GM21381 (cell line): ENCODE results near the gene BSN.
A peak's percentile ranks its signal among the peaks of the same experiment; 100 is the strongest.
"Not testable (repeated sequence)": the region's sequence is repeated elsewhere in the genome, so short reads cannot be mapped to it uniquely, and the experiment has no call there.

Source experiments
- ATAC-seq: cut with Tn5 transposase; IDR thresholded peaks from one replicate; pipeline ENCODE4 v1.9.1; 2021; ENCODE audit warnings: mild to moderate bottlenecking, moderate library complexity; ENCODE audit not compliant: unreplicated experiment

The BSN gene

DNA sequence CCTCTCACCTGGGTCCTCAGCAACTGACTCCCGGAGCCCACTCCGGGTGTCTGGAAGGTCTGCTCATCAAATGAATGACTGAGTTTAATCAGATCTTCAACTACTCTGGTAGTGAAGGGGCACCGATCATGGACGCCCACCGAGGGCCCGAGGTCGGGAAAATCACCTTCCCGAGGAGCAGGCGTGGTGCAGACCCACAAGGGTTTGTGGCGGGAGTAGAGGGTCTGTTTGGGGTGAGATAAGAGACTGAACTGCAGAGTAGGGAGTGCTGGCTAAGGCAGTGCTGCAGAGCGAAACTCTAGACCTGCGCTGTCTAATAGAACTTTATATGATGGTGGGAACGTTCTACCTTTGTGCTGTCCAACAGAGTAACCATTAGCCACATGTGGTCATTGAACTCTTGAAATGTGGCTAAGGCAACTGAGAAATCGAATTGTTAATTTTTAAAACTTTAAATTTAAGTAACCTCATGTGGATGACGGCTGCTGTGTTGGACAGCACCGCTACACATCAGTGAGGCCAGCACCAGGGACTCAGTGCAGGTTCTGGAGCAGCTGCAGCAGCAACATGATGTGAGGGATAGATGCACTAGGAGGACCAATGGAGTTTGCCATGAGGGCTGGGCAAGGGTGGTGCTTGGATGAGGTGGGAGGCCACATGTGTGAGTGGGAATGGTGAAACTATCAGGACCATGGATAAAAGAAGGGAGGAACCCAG, 135.8 kb downstream of the BSN start:
- ATAC-seq = peak; percentile 3

DNA sequence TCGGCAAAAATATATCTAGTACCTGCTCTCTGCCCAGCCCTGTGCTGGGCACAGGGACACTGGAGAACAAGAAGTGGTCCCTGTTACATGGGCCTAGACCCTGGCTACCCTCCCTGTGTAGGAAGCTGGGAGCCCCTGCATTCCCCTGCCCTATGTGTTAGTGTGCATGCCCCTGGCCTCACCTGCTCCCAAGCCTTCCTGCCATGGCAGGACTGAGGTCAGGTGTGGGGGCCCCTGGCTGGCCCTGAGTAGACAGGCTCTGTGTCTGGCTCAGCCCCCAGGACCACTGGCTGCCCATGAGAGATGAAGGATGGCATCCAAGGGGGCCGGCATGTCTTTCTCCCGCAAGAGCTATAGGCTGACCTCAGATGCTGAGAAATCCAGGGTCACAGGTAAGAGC, 136.6 kb downstream of the BSN start:
- ATAC-seq = not testable (repeated sequence)

DNA sequence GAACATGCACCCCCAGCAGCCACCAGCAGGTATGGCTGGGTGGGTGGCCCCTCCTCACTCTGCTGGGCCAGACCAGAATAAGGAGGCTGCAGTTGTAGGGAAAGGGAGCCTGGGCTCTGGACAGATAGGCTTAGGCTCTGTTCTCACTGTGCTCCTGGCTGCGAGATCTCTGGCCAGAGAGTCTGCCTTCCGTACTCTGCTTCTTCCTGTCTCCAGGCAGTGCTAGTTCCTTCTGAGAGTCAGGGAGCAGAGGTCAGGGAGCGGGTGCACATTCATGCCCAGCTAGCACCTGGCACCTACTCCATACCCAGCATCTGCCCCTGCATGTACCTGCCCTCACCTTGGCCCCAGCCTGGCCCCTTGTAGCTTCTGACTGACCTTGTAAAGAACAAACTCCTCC, 137.2 kb downstream of the BSN start:
- not testable (repeated sequence) for ATAC-seq

- not testable (repeated sequence) for ATAC-seq
Observed at GRCh38 chr3:49694409-49695070, 140.3 kb downstream of the BSN start.

DNA sequence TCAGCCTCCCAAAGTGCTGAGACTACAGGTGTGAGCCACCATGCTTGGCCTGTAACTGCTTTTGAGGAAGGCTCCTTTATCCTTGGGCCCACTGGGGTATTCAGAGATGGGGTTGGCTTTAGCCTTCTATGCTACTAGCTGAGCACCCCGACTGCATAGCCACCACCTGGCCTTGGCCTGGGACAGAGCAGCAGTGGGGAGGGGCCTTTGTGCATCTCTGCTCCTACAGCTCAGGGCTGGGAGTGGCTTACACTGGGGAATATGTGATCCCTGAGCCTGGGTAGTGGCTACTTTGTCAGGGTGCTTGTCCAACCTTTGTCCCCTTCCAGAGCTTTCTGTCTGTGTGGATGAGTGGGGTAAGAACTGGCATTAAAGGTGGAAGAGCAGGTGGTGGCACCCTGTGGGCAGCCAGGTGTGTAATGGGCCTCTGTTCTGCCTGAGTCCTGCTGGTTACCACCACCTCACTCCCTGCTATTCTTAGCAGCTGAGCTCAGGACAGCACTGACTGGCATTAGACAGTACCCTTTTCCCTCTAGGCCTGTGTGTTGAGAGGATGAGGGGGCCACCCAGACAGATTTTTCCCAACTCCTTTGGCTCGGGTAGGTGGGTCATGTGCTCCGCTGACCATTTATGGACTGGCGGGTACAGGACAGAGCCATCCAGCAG, 141.2 kb downstream of the BSN start:
- ATAC-seq = not testable (repeated sequence)

DNA sequence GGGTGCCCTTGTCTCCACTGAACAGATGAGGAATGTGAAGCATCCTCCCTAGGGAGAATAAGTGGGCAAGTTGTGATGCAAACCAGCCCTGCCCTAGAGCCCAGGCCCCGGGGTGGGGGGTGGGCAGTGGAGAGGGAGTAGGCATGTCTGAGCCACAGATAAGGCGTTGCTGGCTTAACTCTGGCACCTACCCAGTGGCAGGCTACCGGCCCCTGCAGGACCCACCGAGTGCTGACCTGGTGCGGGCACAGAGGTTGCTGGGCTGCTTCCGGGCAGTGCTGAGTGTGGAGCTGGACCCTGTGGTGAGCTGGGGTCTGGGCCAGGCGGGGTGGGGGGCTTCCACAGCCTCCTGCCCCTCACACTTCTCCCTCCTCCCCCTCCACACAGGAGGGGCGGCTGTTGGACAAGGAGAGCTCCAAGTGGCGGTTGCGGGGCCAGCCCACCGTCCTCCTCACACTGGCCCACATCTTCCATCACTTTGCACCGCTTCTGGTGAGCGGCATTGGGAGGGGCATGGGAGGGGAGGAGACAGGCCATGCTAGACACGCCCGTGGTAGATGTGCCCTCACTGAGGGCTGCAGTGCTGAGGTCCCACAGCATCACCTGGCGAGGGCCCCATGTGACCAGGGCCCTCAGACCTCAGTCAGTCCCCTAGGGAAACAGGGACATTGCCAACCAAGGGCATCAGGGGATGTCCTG, 145.2 kb downstream of the BSN start:
- ATAC-seq = no peak

- ATAC-seq = no peak
Observed at GRCh38 chr3:49700014-49700413, 145.7 kb downstream of the BSN start.

- ATAC-seq = no peak
Observed at GRCh38 chr3:49700453-49701128, 146.3 kb downstream of the BSN start.

DNA sequence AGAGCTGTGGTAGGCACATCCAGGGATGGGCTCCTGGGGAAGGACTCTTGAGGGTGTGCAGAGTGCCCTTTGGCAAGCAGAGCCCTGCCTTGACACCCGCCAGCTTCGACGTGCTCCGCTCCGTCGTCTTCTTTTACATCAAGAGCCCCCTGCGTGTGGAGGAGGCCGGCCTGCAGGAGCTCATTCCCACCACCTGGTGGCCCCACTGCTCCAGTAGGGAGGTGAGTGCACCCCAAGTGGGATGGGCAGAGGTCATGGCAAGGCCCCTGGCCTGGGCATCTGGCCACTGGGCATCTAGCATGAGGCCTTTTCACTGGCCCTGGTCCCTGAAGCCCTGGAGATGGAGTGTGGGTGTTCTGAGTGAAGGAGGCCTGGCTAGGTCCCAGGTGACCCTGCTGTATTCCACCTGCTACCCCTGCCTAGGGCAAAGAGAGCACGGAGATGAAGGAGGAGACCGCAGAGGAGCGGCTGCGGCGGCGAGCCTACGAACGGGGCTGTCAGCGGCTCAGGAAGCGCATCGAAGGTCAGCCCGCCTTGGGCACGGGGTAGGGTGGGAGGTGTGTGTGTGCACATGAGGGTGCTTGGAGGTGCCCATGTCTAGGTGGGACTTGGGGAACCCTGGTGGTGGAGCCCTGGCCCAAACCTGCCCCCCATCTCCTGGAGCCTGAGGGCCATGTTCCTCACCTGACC, 147.3 kb downstream of the BSN start:
- no peak for ATAC-seq

DNA sequence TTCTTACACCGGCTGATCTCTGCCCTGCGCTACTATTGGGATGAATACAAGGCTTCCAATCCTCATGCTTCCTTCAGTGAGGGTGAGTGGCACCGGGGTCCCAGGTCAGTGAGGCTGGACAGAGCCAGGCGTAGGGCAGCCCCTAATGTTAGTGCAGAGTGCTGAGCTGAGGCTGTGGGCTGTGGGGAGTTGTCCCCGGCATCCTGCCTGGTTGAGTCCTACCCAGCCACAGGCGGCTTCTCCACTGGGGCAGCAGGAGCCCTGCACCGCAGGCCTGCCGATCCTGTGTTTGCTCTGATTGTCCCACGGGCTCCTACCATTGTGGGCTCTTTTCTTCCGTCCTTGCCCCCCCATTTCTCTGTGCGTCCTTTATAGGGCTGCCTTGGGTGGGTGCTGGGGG, 148.4 kb downstream of the BSN start:
- ATAC-seq = no peak

DNA sequence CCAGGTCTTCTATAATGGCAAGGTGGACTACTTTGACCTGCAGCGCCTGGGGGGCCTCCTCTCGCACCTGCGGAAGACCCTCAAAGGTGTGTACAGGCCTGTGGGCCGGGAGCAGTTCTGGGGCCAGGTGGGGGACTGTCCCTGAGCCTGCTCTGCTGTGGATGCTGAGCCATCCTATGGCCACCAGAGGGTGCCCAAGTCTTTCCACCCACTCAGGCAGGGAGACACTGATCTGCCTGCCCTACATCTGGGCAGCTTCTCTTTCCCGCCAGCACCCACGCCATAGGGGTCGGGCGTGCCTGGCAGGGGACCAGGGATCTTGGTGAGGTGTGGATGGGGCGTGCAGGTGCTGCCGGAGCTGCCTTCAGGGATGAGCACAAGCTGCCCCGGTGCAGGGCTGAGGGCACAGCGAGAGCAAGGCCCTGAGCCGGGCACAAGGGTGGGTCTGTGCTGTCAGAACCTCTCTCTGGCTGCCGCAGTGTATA, 149.2 kb downstream of the BSN start:
- ATAC-seq = no peak

DNA sequence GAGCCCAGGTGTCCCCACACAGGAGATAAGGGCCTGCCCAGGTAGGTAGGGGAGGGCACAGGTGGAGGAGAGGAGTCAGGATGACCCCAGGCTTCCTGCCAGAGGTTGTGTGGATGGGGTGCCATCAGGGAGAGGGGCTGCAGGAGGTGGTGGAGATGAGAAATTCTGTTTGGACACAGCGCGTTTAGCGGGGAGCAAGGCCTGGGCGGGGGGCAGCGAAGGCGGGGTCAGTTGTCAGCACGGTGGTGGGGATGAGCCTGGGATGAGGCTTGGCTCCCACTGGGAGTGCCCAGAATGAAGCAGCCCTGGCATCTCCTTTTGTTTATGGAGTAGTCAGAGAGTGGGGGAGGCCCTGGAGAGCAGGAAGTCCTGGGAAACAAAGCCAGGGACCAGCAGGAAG, 149.7 kb downstream of the BSN start:
- ATAC-seq = no peak

DNA sequence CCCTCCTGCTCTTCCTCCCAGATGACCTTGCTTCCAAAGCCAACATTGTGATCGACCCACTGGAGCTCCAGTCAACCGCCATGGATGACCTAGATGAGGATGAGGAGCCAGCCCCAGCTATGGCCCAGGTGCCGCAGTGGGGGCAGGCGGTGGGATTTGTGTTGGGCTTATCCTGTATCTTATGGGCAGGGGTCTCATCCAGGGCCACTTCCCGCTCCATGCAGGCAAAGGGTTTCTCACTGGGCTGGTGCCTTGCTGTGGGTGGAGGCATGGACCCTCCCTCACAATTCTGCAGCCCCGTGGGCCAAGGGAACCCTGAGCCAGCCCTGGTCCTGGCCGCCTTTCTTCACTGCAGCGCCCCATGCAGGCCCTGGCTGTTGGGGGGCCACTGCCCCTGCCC, 150.4 kb downstream of the BSN start:
- no peak for ATAC-seq

DNA sequence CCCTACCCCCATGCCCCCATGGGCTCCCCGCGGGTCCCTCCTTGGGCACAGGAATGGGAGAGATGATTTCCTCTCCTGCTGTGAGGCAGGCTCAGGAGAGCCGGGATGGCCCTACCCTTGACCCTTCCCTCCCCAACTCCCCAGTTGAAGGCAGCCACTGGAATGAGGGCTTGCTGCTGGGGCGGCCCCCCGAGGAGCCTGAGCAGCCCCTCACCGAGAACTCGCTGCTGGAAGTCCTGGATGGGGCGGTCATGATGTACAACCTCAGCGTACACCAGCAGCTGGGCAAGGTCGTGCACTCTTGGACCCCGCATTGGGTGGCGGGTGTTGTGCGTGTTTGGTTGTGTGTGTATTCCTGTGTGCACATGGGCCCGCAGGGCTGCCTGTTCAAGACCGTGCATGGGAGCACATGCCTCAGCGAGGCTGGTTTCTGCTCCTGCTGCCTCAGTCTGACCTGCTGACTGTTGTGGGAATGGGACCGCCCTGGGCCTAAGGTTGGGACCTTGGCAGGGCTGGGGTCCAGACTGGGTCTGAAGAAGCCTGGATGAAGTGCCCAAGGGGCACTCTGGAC, 151.2 kb downstream of the BSN start:
- no peak for ATAC-seq

DNA sequence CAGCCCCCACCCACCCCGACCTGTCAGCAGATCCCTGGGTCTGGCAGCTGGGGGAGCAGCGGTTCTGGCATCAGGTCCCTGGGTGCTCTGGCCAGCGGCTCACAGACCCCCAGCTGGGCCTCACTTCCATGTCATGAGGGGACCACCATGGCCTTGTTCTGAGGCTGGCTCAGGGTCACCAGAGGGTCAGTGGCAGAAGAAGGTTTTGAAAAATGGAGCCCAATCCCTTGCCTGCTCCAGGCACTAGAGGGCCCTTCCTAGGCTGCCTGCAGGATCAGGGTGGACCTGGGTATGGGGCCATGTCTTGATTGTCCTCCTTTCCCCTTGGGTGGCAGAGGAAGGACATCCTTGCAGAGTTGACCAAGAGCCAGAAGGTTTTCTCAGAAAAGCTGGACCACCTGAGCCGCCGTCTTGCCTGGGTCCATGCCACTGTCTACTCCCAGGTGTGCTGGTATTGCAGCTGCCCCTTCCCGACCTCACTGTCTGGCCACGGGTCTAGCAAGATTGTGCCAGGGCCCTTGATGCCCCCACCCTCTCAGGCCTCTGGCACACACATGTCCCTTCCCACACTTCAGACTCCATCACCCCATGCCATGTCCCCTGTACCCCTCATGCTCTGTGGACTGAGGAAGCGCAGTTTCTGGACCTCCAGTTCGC, 152.3 kb downstream of the BSN start:
- no peak for ATAC-seq

DNA sequence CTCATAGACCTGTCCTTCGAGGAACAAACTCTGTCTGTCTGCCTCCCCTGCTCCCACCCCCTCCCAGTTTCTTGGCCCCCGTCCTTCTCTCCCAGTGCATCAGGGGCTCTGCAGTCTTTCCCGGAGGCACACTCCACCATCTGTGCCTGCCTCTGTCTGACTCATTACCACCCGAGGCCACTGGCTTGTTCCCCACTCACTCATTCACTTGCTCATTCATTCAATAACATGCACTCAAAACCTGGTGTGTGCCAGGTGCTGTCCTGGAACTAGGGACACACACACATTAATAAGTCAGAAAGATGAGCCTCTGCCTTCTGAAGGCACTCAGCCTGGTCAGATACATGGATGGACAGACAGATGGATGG, 152.8 kb downstream of the BSN start:
- ATAC-seq = no peak

DNA sequence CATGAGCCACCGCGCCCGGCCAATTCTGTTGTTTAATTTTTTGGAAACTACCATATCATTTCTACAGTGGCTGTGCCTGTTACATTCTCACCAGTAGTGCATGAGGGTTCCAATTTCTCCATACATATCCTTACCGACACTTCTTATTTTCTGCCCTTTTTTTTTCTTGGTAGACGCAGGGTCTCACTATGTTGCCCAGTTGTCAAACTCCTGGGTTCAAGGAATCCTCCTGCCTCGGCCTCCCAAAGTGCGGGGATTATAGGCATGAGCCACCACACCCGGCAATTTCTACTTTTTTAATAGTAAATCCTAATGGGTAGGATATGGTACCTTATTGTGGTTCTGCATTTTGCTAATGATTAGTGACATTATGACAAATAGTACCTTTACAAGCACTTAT, 155.6 kb downstream of the BSN start:
- ATAC-seq = no peak

DNA sequence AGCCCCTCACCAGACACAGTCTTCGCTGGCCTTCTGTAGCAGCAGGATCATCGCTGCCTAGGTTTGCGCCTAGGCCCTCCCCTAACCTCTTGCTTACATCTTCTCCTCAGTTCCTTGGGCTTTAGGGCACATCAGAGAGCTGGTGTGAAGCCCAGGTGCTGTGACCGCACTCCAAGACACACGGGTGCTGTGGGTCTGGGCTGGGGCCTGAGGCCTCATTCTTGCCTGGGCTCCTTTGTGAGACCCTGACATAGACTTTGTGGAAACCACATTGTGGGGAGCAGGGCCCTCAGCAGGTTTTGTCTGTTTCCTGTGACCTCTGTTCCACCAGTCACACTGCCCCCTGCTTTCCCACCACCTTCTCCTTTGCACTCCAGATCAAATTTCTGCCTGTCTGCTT, 157.2 kb downstream of the BSN start:
- ATAC-seq = no peak

DNA sequence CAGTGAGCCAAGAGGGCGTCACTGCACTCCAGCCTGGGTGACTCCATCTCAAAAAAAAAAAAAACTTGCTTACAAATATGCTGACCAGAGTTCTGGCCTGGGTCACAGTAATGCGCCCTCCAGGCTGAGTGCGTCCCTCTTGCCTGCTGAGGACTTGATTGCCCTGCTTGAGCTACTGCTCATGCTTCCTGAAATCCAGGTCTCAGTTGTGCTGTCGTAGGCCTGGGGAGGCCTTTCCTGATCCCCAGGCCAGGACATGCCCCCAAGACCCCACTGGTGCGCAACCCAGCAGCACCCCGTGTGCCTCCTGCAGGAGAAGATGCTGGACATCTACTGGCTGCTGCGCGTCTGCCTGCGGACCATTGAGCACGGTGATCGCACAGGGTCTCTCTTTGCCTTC, 157.9 kb downstream of the BSN start:
- ATAC-seq = no peak
